Stimulated activated CD8-positive, alpha-beta memory T cell treated with anti-CD3 and anti-CD28 coated beads, Interleukin-7, amount 100 ng/mL, for 1 hour (primary cell): ENCODE measurements around the gene TRUB1.
"Not testable (repeated sequence)": the region's sequence is repeated elsewhere in the genome, so short reads cannot be mapped to it uniquely, and the experiment has no call there.

Source experiments
- DNase-seq, 2 donors: peaks; one replicate each; pipeline ENCODE4 v3.0.0-alpha.2; 2020; ENCODE audit warnings: low read depth in 2 of 2

The TRUB1 gene

GRCh38 chr10:114925587-114926586 lies 12.1 kb upstream of the TRUB1 start:
- DNase-seq: no peak

GRCh38 chr10:114928818-114929217 lies 9.2 kb upstream of the TRUB1 start:
- no peak for DNase-seq

- no peak for DNase-seq
Observed at GRCh38 chr10:114930320-114930719, 7.7 kb upstream of the TRUB1 start.

GRCh38 chr10:114931072-114931679 lies 6.8 kb upstream of the TRUB1 start:
- no peak for DNase-seq

GRCh38 chr10:114932225-114932624 lies 5.8 kb upstream of the TRUB1 start:
- no peak for DNase-seq

GRCh38 chr10:114932945-114933344 lies 5.0 kb upstream of the TRUB1 start:
- DNase-seq: no peak

- no peak for DNase-seq
Observed at GRCh38 chr10:114933588-114933987, 4.4 kb upstream of the TRUB1 start.

GRCh38 chr10:114933995-114934394 lies 4.0 kb upstream of the TRUB1 start:
- DNase-seq: not testable (repeated sequence)

- DNase-seq: no peak
Observed at GRCh38 chr10:114938856-114939193, 830 bp downstream of the TRUB1 start.

GRCh38 chr10:114940735-114941134 lies 2.7 kb downstream of the TRUB1 start:
- no peak for DNase-seq

GRCh38 chr10:114943000-114943399 lies 5.0 kb downstream of the TRUB1 start:
- no peak for DNase-seq

- no peak for DNase-seq
Observed at GRCh38 chr10:114953047-114953446, 15.1 kb downstream of the TRUB1 start.

GRCh38 chr10:114955984-114956383 lies 18.0 kb downstream of the TRUB1 start:
- no peak for DNase-seq

GRCh38 chr10:114956466-114956865 lies 18.5 kb downstream of the TRUB1 start:
- DNase-seq: no peak

GRCh38 chr10:114957122-114957521 lies 19.1 kb downstream of the TRUB1 start:
- DNase-seq: no peak

- DNase-seq: no peak
Observed at GRCh38 chr10:114957673-114958072, 19.7 kb downstream of the TRUB1 start.

GRCh38 chr10:114962441-114962840 lies 24.4 kb downstream of the TRUB1 start:
- DNase-seq: no peak

GRCh38 chr10:114963908-114964307 lies 25.9 kb downstream of the TRUB1 start:
- DNase-seq: no peak

- no peak for DNase-seq
Observed at GRCh38 chr10:114967071-114967470, 29.1 kb downstream of the TRUB1 start.

- no peak for DNase-seq
Observed at GRCh38 chr10:114970515-114970914, 32.5 kb downstream of the TRUB1 start.

- no peak for DNase-seq
Observed at GRCh38 chr10:114973306-114973705, 35.3 kb downstream of the TRUB1 start.

- DNase-seq: no peak
Observed at GRCh38 chr10:114973997-114974396, 36.0 kb downstream of the TRUB1 start.

GRCh38 chr10:114974625-114975024 lies 36.6 kb downstream of the TRUB1 start:
- no peak for DNase-seq
